GM18505 (cell line): ENCODE data around the gene EXOC4.

Experiments used
- ATAC-seq: cut with Tn5 transposase; IDR thresholded peaks from one replicate; pipeline ENCODE4 v1.9.1; 2021; ENCODE audit not compliant: unreplicated experiment
- POLR2A ChIP-seq: IDR thresholded peaks from 4 replicates; pipeline ENCODE4 v1.6.1; 2011; ENCODE audit warnings: borderline replicate concordance; ENCODE audit not compliant: insufficient read depth, insufficient read length; ENCODE audit errors: extremely low read depth

The EXOC4 gene

DNA sequence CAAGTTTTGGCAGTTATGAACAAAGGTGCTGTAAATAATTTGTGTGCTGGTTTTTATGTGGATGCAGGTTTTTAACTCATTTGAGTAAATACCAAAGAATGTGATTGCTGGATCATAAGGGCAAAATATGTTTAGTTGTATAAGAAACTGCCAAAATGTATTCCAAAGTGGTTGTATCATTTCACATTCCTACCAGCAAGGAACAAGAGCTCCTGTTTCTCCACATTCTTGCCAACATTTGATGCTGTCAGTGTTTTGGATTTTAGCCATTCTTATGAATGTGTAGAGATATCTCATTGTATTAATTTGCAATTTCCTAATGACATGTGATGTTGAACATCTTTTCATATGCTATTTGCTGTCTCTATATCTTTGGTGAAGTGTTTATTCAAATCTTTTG, 666.9 kb downstream of the EXOC4 start:
- no peak for TF ChIP-seq POLR2A
- ATAC-seq, result no peak

DNA sequence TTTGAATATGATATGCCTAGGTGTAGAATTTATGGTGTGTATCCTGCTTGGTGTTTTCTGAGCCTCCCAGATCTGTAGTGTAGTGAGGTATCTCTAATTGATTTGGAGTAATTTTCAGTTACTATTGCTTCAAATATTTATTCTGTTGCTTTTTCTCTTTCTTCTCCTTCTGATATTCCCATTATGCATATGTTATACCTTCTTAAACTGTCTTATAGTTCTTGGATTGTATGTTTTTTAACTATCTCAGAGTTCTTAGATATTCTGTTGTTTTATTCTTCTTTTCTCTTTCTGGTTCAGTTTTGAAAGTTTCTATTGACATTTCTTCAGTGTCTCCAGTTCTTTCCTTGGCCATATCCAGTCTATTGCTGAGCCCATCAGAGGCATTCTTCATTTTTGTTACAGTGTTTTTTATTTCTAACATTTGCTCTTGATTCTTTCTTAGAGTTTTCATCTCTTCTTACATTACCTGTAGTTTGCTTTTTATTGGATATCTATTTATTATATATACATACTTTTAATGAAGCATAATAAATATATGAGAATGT, 668.8 kb downstream of the EXOC4 start:
- ATAC-seq, result no peak

DNA sequence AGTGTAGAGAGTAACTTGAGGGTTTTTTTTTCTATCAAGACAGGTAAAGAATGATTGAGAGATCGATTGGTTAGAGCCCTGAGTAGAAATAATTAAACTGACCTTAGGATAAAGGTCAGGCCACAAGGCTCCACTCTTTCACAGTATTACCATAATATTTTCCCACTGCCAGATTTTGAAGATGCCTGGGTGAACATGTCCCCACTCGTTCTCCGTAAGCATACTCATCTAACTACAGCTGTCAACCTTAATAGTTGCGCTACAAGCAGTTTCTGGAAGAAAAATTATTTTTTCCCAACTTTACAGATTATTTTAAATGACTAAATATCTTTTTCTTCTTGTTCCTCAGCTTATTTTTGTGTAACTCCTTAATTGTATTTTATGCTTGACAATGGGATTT, 671.1 kb downstream of the EXOC4 start:
- ATAC-seq, result no peak
- no peak for TF ChIP-seq POLR2A

More for the DNA sequence above, 668.8 kb downstream of the EXOC4 start:
- no peak for TF ChIP-seq POLR2A

DNA sequence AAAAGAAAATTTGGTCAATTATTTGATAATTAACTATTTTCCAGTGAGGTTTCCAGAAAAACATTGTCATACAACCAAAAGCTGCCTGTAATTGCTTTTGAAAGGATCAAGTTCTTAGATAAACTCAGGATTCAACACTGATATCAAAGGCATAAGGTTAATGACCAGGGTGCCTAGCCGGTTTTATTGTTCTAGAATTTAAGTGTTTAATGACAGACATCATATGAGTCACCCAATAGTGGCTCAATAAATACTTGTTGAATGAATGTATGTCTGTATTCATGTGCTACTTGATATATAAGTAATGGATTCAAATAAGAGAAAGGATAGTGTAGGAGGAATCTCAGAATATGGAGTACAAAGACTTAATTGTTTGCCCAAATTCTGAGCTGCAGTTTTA, 678.2 kb downstream of the EXOC4 start:
- no peak for ATAC-seq
- no peak for TF ChIP-seq POLR2A

DNA sequence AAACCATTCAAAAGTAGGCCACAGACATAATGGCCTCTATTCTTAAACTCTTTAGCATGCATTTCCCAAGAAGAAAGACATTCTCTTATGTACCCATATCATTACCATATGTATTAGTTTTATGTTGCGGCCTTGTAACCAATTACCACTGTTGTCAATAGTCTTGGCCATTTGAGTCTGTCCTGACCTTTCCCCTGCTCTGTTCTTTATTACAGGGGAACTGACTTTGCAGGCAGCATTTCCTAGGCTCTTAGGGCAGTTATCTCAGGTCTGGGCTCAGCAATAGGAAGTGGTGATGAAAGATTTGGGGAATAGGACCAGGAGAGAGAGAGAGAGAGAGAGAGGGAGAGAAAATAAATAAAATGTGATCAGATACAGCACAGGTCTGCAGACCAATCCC, 679.7 kb downstream of the EXOC4 start:
- ATAC-seq, result no peak
- TF ChIP-seq POLR2A, result no peak

DNA sequence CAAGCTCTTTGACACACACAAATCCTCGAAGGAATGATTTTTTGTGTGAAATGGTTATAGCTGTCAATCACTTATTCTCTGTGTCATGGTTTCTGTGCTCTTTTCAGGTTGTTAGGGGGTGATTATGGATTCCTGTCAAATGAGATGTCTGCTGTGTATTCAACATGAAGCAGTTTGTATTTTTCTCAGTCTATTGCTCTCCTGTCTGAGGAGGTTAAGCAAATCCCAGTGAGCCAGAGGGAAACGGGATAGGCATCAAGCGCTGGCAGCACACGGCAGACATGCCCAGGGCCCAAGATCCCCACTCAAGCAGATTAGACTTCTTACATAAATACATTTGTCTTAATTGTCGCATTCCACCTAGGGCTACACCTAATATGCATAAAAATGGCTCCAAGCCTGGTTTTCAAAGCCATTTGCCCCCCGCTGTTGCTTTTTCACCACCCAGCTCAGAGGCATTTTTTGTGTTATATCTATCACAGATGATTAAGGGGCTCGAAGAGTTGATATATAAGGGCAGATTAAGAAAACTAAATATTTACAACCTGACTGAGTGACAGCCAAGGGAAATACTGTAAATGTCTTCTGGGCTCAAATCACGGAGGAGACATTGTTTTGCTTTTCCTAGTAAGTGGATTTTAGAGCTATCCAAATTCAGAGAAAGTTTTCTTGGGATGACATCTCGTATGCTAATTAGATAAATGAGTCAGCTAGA, 681.5 kb downstream of the EXOC4 start:
- no peak for TF ChIP-seq POLR2A
- ATAC-seq, result no peak

DNA sequence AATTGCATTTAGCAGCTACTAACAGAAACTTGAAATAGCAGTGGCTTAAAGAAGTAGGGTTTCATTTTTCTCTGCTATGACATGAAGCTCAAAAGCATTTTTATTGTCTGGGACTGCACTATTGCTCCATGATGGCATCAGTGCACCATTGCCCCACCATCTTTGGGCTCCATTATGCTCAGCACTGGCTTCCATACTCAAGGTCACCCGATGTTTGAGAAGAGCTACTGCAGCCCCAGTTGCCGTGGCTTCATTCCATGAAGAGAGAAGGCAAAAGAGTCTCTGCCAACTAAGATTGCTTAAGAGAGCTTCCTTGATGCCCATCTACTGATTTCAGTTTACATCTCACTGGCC, 682.1 kb downstream of the EXOC4 start:
- no peak for TF ChIP-seq POLR2A
- no peak for ATAC-seq

DNA sequence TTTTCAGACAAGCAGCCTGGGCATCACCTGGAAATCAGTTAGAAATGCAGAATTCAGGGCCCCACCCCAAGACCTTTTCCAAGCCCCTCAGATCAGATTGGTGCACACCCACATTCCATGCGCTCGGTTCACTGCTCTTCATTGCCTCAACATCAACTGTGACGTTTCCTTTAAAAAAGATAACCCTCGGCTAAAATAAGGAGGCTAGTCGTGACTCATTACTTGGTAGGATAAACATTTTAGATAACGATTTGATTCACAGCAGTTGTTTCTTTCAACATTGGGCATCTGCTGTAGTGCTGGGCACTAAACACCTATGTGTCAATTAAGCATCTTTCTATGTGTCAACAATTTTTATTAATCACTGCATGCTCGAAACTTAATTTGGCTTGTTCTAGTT, 683.2 kb downstream of the EXOC4 start:
- no peak for TF ChIP-seq POLR2A
- ATAC-seq, result no peak

DNA sequence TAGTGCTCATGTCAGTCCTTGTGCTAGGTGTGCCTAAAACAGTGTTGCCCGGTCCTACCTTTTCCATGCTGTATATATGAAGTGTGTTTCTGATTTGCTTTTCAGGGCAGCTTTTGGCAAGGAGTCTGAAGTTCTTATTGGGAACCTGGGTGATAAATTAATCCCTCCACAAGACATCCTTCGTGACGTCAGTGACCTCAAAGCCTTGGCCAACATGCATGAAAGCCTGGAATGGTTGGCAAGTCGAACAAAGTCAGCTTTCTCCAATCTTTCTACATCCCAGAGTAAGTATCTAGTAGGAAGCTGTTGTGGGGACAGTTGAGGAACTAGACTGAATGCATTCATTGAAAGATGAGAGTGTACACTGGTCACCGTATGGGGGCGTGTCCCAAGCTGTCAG, 684.9 kb downstream of the EXOC4 start:
- TF ChIP-seq POLR2A, result no peak

DNA sequence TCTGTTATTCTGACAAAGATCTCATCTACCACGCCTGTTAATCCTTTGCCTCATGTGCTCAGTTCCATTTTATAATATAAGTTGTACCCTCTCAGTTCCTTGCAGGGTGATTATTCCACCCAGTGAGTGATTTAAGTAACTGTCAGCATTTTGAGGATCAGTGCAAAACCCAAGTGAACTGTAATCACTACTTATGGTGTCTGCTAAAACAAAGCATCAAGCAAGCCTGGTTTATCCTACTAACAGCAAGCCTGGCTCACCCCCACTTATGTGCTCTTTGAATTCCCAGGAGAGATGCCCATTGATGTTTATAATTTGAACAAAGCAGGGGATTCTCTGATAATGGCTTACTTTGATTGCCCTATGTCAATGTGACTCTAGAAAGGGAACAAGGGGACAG, 687.5 kb downstream of the EXOC4 start:
- TF ChIP-seq POLR2A, result no peak
- ATAC-seq, result no peak

More for the DNA sequence above, 684.9 kb downstream of the EXOC4 start:
- no peak for ATAC-seq

DNA sequence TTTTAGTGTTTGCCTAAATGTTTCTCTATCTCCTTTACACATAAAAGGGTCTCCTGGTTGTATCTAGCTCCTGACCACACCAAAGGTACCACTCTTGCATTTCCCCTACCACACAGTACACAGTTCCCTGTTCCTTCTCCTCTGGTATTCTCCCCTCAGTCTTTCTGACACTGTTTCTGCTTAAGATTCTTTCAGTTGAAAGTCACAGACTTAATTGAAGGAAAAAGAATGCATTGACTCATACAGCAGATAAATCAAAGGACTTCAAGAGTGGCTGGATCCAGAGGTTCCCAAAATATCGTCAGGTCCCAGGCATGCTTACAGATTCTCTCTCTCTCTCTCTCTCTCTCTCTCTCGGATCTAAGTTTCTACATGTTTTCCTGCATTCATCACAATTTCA, 688.6 kb downstream of the EXOC4 start:
- no peak for TF ChIP-seq POLR2A

DNA sequence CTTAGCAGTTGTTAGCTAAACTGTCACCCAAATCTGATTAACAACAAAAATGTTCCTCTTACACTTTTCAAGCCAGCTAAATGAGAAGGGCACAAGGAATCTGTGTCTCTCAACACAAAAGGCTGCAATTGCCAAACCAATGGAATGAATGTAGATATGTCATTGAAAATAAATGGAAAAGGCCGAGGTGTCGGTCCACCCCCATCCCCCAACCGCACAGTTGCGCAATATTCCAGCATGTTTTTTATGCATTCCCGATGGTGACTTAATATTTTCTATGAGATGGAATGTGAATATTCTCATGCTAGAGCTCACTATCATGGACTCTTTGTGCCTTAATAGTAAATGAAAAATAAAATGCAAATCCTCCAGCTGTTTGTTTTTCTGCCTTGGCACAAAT, 692.6 kb downstream of the EXOC4 start:
- no peak for ATAC-seq
- TF ChIP-seq POLR2A, result no peak

More for the DNA sequence above, 688.6 kb downstream of the EXOC4 start:
- no peak for ATAC-seq

DNA sequence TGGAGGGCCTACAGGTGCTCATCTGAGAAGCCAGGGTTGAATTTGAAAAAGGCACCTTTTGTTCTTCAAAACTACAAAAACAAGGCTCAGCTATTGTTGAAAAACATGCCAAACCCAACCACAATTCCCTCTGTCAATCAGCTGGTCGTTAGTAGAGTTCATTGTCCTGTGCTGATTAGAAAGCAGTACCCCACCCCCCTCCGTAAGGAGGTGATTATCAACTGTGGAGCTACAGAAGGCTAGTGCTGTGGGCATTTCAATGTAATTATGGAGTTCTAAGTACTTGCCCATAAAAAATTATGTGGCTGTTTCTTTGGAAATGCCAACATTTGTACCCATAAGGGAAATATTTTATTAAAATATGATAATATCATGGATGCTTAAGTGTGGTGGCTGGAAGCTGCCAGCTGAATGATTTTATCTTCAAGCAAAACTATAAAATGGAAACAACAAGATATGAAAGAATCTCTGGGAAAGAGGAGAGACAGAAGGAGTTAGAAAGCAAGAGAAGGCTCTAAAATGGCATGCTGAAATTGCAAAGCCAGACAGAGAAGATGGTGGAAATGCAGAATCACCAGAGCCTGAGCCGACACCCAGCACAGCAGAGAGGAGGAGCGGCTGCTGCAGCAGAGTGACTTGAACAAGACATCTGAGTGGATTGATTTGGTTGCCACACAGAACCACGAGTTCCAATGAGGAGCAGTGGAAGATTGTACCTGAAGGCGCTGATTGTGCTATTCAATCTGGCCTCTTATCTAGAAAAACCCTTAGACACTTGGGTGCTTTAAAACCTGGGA, 694.8 kb downstream of the EXOC4 start:
- TF ChIP-seq POLR2A, result no peak
- no peak for ATAC-seq

DNA sequence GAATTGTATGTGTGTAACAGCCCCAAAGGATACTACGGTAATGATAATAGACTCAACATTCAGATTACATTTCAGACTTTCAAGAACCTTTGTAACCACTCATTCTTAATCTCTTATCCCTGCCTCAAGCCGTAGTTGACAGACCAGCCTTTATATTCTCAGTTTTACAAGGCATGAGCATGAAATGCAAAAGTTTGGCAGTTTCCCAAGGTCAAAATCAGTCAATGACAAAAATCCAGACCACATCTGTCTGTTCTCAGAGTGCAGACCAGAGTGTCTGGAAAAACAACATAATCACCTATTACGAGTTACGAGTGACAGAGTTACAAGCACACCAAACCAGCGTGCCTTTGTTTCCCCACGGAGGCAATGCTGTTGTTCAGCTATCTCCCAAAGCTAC, 695.7 kb downstream of the EXOC4 start:
- no peak for ATAC-seq

More for the DNA sequence above, 695.7 kb downstream of the EXOC4 start:
- TF ChIP-seq POLR2A, result no peak
